Measurements from ENCODE around the gene UMODL1. TPM values are rescaled to one million over a fixed set of nuclear protein-coding genes. Genes with fewer than 3 reads are reported as not detected.

UMODL1 gene, protein sequence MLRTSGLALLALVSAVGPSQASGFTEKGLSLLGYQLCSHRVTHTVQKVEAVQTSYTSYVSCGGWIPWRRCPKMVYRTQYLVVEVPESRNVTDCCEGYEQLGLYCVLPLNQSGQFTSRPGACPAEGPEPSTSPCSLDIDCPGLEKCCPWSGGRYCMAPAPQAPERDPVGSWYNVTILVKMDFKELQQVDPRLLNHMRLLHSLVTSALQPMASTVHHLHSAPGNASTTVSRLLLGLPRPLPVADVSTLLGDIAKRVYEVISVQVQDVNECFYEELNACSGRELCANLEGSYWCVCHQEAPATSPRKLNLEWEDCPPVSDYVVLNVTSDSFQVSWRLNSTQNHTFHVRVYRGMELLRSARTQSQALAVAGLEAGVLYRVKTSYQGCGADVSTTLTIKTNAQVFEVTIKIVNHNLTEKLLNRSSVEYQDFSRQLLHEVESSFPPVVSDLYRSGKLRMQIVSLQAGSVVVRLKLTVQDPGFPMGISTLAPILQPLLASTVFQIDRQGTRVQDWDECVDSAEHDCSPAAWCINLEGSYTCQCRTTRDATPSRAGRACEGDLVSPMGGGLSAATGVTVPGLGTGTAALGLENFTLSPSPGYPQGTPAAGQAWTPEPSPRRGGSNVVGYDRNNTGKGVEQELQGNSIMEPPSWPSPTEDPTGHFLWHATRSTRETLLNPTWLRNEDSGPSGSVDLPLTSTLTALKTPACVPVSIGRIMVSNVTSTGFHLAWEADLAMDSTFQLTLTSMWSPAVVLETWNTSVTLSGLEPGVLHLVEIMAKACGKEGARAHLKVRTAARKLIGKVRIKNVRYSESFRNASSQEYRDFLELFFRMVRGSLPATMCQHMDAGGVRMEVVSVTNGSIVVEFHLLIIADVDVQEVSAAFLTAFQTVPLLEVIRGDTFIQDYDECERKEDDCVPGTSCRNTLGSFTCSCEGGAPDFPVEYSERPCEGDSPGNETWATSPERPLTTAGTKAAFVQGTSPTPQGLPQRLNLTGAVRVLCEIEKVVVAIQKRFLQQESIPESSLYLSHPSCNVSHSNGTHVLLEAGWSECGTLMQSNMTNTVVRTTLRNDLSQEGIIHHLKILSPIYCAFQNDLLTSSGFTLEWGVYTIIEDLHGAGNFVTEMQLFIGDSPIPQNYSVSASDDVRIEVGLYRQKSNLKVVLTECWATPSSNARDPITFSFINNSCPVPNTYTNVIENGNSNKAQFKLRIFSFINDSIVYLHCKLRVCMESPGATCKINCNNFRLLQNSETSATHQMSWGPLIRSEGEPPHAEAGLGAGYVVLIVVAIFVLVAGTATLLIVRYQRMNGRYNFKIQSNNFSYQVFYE
- not detected in 2 replicates for total RNA-seq

GRCh38 chr21:42071146-42071737 is at the start of gene UMODL1:
Gene UMODL1 (plus strand): TSS chr21:42071317. CDS start chr21:42071317, 0 bp downstream.

Other genes starting within 250 kb of the UMODL1 start
- 2.9 and 9.9 TPM in 2 replicates for gene PRDM15, start 192.0 kb upstream of the UMODL1 start, total RNA-seq
- 30.6 and 59.2 TPM in 2 replicates for gene C2CD2, start 117.3 kb upstream of the UMODL1 start, total RNA-seq
- 2.8 and 7.2 TPM in 2 replicates for gene ZBTB21, start 61.0 kb upstream of the UMODL1 start, total RNA-seq
- 38.2 and 107 TPM in 2 replicates for gene ABCG1, start 147.8 kb downstream of the UMODL1 start, total RNA-seq
- 4.5 and 107 TPM in 2 replicates for gene TFF3, start 244.1 kb downstream of the UMODL1 start, total RNA-seq

Data from bladder microvascular endothelial cell (primary cell).